Activated CD4-positive, alpha-beta T cell treated with anti-CD3 and anti-CD28 coated beads for 36 hours (primary cell): ENCODE data around the gene SLC25A27. TPM values are rescaled to one million over a fixed set of nuclear protein-coding genes. Genes with fewer than 3 reads are reported as not detected.
A peak's percentile ranks its signal among the peaks of the same experiment; 100 is the strongest.

Experiments used
- ATAC-seq: fragments of 200-7000 bp; cut with Tn5 transposase; one replicate; pipeline ENCODE4 v1.10.0; 2021; ENCODE audit warnings: mild to moderate bottlenecking, moderate library complexity
- CTCF ChIA-PET: fragments of 350-600 bp; sonication (Branson Sonifier 250); formaldehyde crosslinking; loops from one replicate; lab custom pipeline; 2021; ENCODE audit warnings: antibody characterized with exemption; lab: Charles Lee
- POLR2A ChIA-PET: fragments of 350-600 bp; sonication (Branson Sonifier 250); formaldehyde crosslinking; loops from one replicate; lab custom pipeline; 2021; ENCODE audit warnings: antibody characterized with exemption, inconsistent platforms; lab: Charles Lee
- DNase-seq: peaks from one replicate; pipeline ENCODE4 v3.0.0-alpha.2; 2020
- H3K27ac Mint-ChIP-seq: one replicate; pipeline ENCODE4 v1.8.0; 2021; ENCODE audit warnings: mixed read lengths
- H3K27me3 Mint-ChIP-seq: one replicate; pipeline ENCODE4 v1.8.0; 2021; ENCODE audit warnings: mixed read lengths
- H3K36me3 Mint-ChIP-seq: one replicate; pipeline ENCODE4 v1.8.0; 2021; ENCODE audit warnings: low read depth, mixed read lengths
- H3K4me1 Mint-ChIP-seq: one replicate; pipeline ENCODE4 v1.8.0; 2021; ENCODE audit warnings: mixed read lengths
- H3K4me3 Mint-ChIP-seq: one replicate; pipeline ENCODE4 v1.8.0; 2021; ENCODE audit warnings: mild to moderate bottlenecking, moderate library complexity, mixed read lengths
- H3K9me3 Mint-ChIP-seq: one replicate; pipeline ENCODE4 v1.8.0; 2021; ENCODE audit warnings: low read depth, mixed read lengths
- intact Hi-C, 2 experiments: fragments of 100-400 bp; cut with DNase I in 1 of 2; cut with micrococcal nuclease in 1 of 2; formaldehyde crosslinking; loops; one replicate each; pipeline versions ENCODE4 v1.14.2 to v1.15.1; 2022 to 2024; cut with DNase I, micrococcal nuclease
- total RNA-seq, 2 experiments: library from RNA; stranded (reverse); gene quantifications; one replicate each; pipeline ENCODE4 v1.2.3, GENCODE V29; 2021

The SLC25A27 gene, protein sequence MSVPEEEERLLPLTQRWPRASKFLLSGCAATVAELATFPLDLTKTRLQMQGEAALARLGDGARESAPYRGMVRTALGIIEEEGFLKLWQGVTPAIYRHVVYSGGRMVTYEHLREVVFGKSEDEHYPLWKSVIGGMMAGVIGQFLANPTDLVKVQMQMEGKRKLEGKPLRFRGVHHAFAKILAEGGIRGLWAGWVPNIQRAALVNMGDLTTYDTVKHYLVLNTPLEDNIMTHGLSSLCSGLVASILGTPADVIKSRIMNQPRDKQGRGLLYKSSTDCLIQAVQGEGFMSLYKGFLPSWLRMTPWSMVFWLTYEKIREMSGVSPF
- total RNA-seq = 1 to 10 TPM; 1.2 to 1.6 TPM

DNA sequence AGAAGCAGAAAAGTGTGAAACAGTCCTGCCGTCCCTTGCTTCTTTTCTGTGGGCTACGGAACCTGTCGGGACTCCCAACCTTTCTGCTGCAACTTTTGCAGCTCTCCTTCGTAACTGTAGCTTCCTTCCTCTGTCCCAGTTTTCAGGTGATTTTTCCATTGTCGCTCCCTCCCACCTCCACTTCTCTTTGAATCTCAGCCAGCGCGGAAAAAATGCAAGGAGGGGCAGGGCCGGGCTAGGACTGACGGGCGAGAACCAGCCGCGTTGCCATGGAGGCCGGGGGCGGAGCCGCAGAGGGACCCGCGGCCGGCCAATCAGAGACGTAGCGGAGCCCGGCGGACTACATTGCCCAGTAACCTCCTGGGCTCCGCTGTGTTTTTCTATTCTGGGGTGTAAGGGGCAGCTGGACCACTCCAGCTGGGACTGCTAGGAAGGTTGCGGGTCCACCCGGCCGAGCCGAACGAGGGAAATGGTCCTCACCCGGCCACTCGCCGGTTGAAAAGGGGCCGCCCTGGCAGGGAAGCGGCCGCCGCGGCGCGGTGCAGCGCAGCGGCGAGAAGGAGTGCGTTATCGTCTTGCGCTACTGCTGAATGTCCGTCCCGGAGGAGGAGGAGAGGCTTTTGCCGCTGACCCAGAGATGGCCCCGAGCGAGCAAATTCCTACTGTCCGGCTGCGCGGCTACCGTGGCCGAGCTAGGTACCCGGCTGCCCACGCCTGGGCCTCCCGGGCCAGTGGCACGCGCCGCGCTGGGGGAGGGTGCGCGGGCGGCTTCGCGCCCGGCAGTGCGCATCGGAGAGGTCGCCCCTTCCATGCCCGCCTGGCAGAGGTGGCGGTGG is at the start of gene SLC25A27, which contains the start of gene CYP39A1:
Gene SLC25A27 (plus strand): TSS at position 373 of the 836 bp plus-strand sequence. CDS start 218 bp downstream, at position 591.
Gene CYP39A1 (minus strand): TSS at position 216 of the 836 bp plus-strand sequence. CDS start 236 bp downstream, outside the sequence.
- ChIA-PET POLR2A (no interaction called here), CTCF (interaction anchor here (0.6 kb wide), 2 partner anchors 37 to 603 kb away, joined by 3 read pairs; no protein-coding TSS in a partner anchor)
- no peaks in the 10 kb centered on the region for H3K36me3 Mint-ChIP-seq
- ATAC-seq (peak; percentile 100), DNase-seq (peak; percentile 91)
- peaks cover 15% of the 10 kb centered on the region for H3K4me1 Mint-ChIP-seq
- H3K4me3 Mint-ChIP-seq = peak within 1 kb of the TSS; percentile 67
- H3K27me3 Mint-ChIP-seq = peaks cover 31% of the 10 kb centered on the region
- H3K9me3 Mint-ChIP-seq = no peaks in the 10 kb centered on the region
- intact Hi-C loops = loop anchor here (1.0 to 2.0 kb wide), 2 partner anchors 10 to 522 kb away; no protein-coding TSS in a partner anchor
- peak within 1 kb of the TSS; percentile 37 for H3K27ac Mint-ChIP-seq

DNA sequence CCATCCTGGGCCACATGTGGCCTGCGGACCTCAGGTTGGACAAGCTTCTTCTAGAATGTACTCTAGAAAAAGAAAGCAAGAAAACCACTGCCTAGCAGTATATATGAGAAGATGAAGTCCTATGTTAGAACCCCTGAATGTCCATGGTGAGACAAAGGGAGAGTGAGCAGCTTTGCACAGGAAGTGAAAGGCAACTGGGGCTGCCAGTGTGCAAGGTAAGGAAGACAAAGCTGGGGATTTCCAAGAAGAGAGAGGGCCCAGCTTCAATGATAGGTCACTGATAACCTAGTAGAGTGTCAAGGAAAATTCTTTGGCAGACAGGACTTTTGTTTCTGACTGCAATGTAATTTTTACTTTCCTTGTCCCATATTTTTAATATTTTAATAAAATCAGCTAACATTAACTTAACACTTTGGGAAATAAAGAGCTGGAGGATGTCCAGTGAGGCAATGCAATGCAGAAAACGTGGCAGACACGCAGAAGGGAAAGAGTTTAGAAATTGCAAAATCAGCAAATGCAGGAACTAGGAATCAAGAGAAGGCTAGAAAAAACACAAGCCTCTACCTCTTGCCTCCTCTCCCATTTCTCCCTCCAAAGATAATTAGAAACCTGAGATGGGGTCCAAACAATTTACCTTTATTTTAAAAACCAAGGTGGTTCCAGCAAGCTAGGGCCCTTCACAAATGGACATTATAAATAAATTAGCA is 47.5 kb upstream of the SLC25A27 start:
- H3K27ac Mint-ChIP-seq = no peak overlapping the region
- H3K4me3 Mint-ChIP-seq = no peak overlapping the region
- intact Hi-C loops = no loop called here
- no peaks in the 10 kb centered on the region for H3K4me1 Mint-ChIP-seq
- ATAC-seq (no peak), DNase-seq (no peak)
- H3K9me3 Mint-ChIP-seq = no peaks in the 10 kb centered on the region
- POLR2A ChIA-PET = interaction anchor here (0.5 kb wide), 1 partner anchor 884 kb away, joined by 4 read pairs; no protein-coding TSS in a partner anchor
- no peaks in the 10 kb centered on the region for H3K36me3 Mint-ChIP-seq
- peaks cover 13% of the 10 kb centered on the region for H3K27me3 Mint-ChIP-seq
- CTCF ChIA-PET = no interaction called here

DNA sequence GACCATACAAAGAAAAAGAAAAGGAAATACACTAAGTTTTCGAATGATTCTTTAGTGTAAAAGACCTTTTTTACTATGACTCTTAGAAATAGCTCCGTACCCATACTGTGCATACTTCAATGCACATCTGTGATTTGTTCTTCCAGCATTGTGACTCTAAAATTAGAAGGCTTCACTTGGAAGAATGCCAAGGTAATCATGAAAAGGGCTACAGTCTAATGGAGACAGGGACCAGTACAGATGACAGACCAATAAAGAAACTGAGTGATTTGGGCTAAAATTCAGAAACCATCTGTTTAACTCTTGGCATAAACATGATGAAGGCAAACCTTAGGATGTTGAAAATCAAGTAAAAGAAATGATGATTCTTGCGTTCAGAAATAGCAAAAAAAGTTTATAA is 46.4 kb upstream of the SLC25A27 start:
- Mint-ChIP-seq H3K4me3 (no peak overlapping the region), H3K27ac (no peak overlapping the region), H3K27me3 (peaks cover 5% of the 10 kb centered on the region), H3K36me3 (no peaks in the 10 kb centered on the region), H3K4me1 (no peaks in the 10 kb centered on the region), H3K9me3 (no peaks in the 10 kb centered on the region)
- DNase-seq (no peak), ATAC-seq (no peak)
- ChIA-PET CTCF (no interaction called here), POLR2A (no interaction called here)
- intact Hi-C loops = no loop called here

DNA sequence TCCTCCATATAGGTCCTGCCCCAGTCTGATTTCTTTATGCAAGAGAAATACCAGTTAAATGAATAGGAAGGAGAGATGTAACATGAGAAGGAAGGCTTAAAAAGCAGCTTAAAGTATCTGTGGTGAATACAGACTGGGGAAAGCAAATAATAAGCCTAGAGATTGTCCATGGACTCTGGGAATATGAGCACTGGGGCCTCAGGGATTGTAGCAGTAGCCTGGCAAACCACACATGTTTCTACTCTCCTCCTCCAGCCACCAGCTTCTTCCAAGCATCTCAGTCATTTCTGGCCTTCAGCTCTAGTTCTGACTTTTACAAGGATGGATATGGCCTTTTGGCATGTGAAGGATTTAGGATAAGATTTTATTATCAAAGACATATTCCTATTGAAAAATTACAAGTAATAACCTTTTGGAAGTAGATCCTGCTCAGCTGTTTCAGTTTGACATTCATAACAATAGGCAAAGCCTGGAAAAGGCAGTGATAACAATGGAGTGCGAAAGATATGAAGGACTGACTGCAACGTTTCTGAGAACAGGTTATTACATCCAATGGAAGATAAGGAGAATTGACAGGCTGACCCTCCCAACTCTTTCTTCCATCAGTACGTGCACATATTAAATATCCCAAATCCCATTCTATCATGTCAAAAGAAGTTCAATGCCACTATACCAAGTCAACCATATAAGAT is 41.8 kb upstream of the SLC25A27 start:
- CTCF ChIA-PET = interaction anchor here (0.8 kb wide), 1 partner anchor 119 kb away, joined by 3 read pairs; no protein-coding TSS in a partner anchor

DNA sequence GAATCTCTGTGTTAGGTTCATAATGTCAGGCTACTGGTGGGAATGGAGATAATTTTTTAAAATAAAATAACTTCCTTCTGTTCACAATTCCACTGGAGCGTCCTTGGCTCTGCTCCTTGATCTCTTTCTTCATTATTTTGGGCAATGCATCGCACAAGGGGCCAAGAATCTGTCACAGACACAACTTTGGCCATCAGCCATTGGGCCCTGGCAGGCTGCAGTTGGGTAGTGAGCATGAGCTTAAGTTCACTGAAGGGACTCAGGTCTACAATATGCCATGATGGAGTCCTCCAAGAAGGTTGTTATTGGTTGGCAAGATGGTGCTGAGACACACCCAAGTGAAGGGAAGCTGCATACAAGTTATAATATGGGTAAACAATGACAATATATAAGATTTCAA is 40.1 kb upstream of the SLC25A27 start:
- no peak for ATAC-seq
- DNase-seq = no peak
- H3K27ac Mint-ChIP-seq = no peak overlapping the region
- H3K9me3 Mint-ChIP-seq = no peaks in the 10 kb centered on the region
- intact Hi-C loops = no loop called here
- H3K4me1 Mint-ChIP-seq = no peaks in the 10 kb centered on the region
- no peaks in the 10 kb centered on the region for H3K36me3 Mint-ChIP-seq
- peaks cover 20% of the 10 kb centered on the region for H3K27me3 Mint-ChIP-seq
- POLR2A ChIA-PET = no interaction called here
- CTCF ChIA-PET = interaction anchor here (0.9 to 1.4 kb wide), 2 partner anchors 10 to 48 kb away, joined by 3 read pairs; no protein-coding TSS in a partner anchor
- no peak overlapping the region for H3K4me3 Mint-ChIP-seq

More for the DNA sequence above, 41.8 kb upstream of the SLC25A27 start:
- POLR2A ChIA-PET = no interaction called here
- Mint-ChIP-seq H3K27me3 (peaks cover 12% of the 10 kb centered on the region), H3K27ac (no peak overlapping the region), H3K4me1 (no peaks in the 10 kb centered on the region), H3K36me3 (no peaks in the 10 kb centered on the region), H3K4me3 (no peak overlapping the region), H3K9me3 (no peaks in the 10 kb centered on the region)
- intact Hi-C loops = no loop called here
- no peak for ATAC-seq
- no peak for DNase-seq

DNA sequence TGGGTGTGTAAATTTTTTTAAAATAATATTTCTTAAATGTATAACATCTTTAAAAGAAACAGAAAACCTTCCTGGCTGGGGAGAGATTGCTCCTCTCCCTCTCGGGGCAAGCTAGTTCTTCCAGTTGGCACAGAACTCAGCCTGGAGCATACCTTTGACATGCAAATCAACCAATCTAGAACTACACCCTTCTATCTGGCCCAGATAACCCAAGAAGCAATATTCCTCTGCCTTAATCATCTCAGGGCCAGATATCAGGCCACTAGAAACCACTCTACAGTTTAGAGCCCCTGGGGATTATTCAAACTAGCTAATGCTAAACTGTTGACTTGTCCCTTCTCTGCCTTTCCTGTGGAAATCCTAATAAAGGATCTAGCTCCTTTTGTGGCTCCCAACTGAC is 34.0 kb upstream of the SLC25A27 start:
- no peaks in the 10 kb centered on the region for H3K4me1 Mint-ChIP-seq
- CTCF ChIA-PET = no interaction called here
- H3K27ac Mint-ChIP-seq = no peak overlapping the region
- no peaks in the 10 kb centered on the region for H3K36me3 Mint-ChIP-seq
- H3K4me3 Mint-ChIP-seq = no peak overlapping the region
- peaks cover 34% of the 10 kb centered on the region for H3K27me3 Mint-ChIP-seq
- H3K9me3 Mint-ChIP-seq = no peaks in the 10 kb centered on the region
- POLR2A ChIA-PET = no interaction called here
- no peak for ATAC-seq
- intact Hi-C loops = no loop called here
- no peak for DNase-seq

DNA sequence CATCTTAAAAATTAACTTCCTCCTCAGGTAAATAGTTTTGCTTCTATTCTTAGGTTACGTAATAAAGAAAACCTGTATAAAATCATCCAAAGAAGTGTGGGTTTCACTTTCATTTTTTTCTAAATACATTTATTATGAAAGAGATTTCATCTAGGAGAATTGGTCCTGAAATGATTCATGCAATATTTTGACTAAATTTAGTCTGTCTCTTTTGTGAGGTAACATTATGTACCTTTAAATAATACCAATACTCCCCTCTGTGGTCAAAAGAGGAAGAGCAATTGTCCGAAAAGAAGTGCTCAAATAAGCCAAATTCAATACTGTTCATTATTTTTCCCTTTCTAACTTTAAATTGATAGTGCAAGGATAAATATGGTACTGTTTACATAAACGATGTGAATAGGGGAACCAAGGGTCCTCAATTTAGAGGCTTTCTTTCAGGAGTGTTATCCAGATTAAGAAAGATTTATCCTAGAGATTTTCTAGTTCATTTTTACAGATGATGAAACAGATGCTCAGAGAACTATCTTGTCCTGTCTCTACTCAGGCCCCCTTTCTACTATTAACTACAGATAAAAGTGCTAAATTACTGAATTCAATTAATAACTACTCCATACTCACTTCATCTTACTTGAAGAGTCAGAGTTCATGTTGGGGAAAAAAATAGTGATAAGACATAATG is 26.4 kb upstream of the SLC25A27 start:
- Mint-ChIP-seq H3K27ac (no peak overlapping the region), H3K4me3 (no peak overlapping the region)
- CTCF ChIA-PET = no interaction called here

DNA sequence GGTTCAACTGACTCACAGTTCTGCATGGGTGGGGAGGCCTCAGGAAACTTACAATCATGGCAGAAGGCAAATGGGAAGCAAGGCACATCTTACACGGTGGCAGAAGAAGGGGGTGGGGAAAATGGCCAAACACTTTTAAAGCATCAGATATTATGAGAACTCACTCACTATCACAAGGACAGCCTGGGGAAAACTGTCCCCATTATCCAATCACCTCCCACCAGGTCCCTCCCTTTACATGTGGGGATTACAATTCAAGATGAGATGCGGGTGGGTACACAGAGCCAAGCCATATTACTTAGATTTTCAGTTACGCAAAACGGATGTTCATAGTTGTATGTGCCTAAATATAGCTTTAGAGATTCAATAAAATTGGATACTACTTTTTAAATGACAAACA is 25.8 kb upstream of the SLC25A27 start:
- Mint-ChIP-seq H3K27ac (no peak overlapping the region), H3K36me3 (no peaks in the 10 kb centered on the region), H3K9me3 (no peaks in the 10 kb centered on the region), H3K4me3 (no peak overlapping the region), H3K27me3 (peaks cover 23% of the 10 kb centered on the region), H3K4me1 (peaks cover 4% of the 10 kb centered on the region)
- DNase-seq (no peak), ATAC-seq (no peak)
- intact Hi-C loops = loop anchor here (1.0 to 2.0 kb wide), 5 partner anchors 16 to 537 kb away; no protein-coding TSS in a partner anchor
- POLR2A ChIA-PET = no interaction called here
- CTCF ChIA-PET = no interaction called here

More for the DNA sequence above, 26.4 kb upstream of the SLC25A27 start:
- intact Hi-C loops = loop anchor here (1.0 to 2.0 kb wide), 5 partner anchors 17 to 536 kb away; no protein-coding TSS in a partner anchor
- Mint-ChIP-seq H3K27me3 (peaks cover 21% of the 10 kb centered on the region), H3K4me1 (peaks cover 4% of the 10 kb centered on the region), H3K36me3 (no peaks in the 10 kb centered on the region), H3K9me3 (no peaks in the 10 kb centered on the region)
- DNase-seq (no peak), ATAC-seq (peak; percentile 75)
- POLR2A ChIA-PET = no interaction called here

DNA sequence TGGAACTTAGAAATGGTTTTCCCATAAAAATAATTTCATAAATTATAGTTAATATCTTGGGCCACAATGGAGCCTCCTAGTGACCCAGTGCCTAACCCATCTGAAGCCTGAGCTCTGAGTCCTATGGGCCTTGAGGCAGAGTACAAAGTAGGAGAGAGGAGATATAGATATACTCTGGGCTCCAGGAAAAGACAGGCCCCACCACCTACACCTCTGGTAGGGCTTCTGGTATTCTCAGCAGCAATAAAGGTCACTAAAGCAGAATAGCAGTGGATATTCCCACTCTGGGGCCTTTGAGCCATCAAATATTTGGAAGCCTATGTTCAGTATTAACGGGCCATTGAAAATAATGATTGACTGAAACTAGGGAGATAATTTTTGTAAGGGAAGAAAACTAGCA is 24.3 kb upstream of the SLC25A27 start:
- Mint-ChIP-seq H3K9me3 (no peaks in the 10 kb centered on the region), H3K27ac (no peak overlapping the region), H3K4me3 (no peak overlapping the region), H3K36me3 (no peaks in the 10 kb centered on the region), H3K27me3 (peaks cover 16% of the 10 kb centered on the region), H3K4me1 (peaks cover 4% of the 10 kb centered on the region)
- ChIA-PET CTCF (interaction anchor here (0.6 kb wide), 1 partner anchor 266 kb away, joined by 3 read pairs; no protein-coding TSS in a partner anchor), POLR2A (no interaction called here)
- no peak for ATAC-seq
- intact Hi-C loops = no loop called here
- DNase-seq = no peak

DNA sequence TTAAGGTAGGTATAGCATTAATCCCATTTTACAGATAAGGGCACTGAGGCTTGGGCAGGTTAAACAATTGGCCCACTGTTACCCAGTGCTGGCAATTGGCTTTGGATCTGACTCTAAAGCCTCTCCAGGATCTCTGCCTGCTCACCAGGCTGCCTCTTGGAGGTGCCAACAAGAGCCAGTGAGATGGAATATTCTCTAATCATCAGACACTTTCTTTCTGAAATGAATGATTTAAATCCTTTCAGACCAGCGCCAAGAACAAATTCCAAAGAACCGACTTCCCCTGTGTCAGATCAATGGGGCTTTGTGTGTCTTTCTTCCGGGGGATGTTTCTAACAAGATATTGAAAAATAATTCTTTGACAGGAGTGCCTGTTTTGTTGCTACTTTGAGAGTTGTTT is 23.8 kb upstream of the SLC25A27 start:
- Mint-ChIP-seq H3K9me3 (no peaks in the 10 kb centered on the region), H3K4me3 (no peak overlapping the region), H3K4me1 (peaks cover 4% of the 10 kb centered on the region), H3K27me3 (peaks cover 12% of the 10 kb centered on the region), H3K27ac (no peak overlapping the region), H3K36me3 (no peaks in the 10 kb centered on the region)
- DNase-seq (no peak), ATAC-seq (no peak)
- POLR2A ChIA-PET = no interaction called here
- intact Hi-C loops = no loop called here
- CTCF ChIA-PET = interaction anchor here (0.6 kb wide), 1 partner anchor 266 kb away, joined by 3 read pairs; no protein-coding TSS in a partner anchor
